Measurements from ENCODE around the gene DIAPH2. TPM values are rescaled to one million over a fixed set of nuclear protein-coding genes. Genes with fewer than 3 reads are reported as not detected.

Gene DIAPH2
- polyA plus RNA-seq (ENCODE audit: insufficient read length in 3 of 3), result 1 to 10 TPM; 6.9 to 7.0 (median 6.9) TPM
- long read RNA-seq, donor 1, result 0 reads
- long read RNA-seq, donor 2, partial matches to known transcripts, result 0 of 1 reads
- long read RNA-seq, donor 2, other reads (novel, unspliced or antisense), result 0 of 1 reads
- long read RNA-seq, donor 3, result 0 reads
- long read RNA-seq, donor 4, result 0 reads
- long read RNA-seq, donor 5, result 0 reads
- long read RNA-seq, donor 6, result 0 reads
- long read RNA-seq, donor 7, result 0 reads
- long read RNA-seq, donor 8, result 0 reads
- long read RNA-seq, donor 9, result 0 reads
- long read RNA-seq, donor 10, result 0 reads
- long read RNA-seq, donor 11, result 0 reads
- long read RNA-seq, donor 12, result 0 reads
- long read RNA-seq, donor 13, partial matches to known transcripts, result 0 of 1 reads
- long read RNA-seq, donor 13, other reads (novel, unspliced or antisense), result 0 of 1 reads
- long read RNA-seq, donor 14, result 0 reads
- long read RNA-seq, donor 15, result 0 reads
- long read RNA-seq, donor 16, result 0 reads

DNA sequence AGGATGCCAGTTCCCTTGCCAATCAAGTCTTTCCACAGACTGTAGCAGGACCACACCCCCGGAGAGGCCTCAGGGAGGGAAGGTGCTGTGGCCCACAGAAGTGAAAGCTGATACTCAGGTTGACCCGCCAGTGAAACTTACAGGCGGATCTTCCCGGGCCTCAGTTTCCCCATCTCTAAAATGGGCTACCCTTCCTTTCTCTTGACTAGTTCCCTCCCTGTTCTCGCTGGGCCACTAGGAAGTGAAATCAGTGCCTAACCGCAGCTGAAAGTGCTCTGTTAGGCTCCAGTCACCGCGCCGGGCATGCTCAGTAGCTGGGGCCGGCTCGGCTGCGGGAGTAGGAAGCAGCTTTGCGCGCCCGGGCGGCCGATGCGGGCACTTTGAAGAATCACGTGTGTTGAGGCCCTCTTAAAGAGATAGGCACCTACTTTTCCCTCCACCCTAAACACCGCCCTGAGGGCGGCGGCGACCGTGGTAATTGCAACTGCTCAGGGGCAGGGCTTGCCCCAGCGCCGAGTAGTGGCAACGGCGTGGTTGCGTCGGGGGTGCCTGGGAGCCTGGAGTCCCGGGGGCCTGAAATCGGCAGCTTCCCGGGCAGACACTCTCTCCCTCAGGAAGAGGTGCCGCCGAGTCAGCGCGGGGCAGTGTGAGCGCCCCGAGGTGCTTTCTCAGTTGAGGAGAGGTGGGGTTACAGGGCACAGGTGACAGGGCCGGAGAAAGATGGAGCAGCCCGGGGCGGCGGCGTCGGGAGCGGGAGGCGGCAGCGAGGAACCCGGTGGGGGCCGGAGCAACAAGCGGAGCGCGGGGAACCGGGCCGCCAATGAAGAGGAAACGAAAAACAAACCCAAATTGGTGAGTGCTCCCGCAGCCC is at the start of gene DIAPH2:
Gene DIAPH2 (plus strand): TSS at position 504 of the 871 bp plus-strand sequence.
- peak; percentile 36 for DNase-seq

GRCh38 chrX:96650023-96650422 is 34.6 kb upstream of the DIAPH2 start:
- no peak for DNase-seq

GRCh38 chrX:96655947-96656623 is 28.6 kb upstream of the DIAPH2 start:
- DNase-seq, result no peak

GRCh38 chrX:96682516-96682915 is 2.1 kb upstream of the DIAPH2 start:
- no peak for DNase-seq

GRCh38 chrX:96683997-96684338 is 674 bp upstream of the DIAPH2 start:
- DNase-seq, result no peak

GRCh38 chrX:96685210-96686099 is 813 bp downstream of the DIAPH2 start:
- peak; percentile 36 for DNase-seq

DNA sequence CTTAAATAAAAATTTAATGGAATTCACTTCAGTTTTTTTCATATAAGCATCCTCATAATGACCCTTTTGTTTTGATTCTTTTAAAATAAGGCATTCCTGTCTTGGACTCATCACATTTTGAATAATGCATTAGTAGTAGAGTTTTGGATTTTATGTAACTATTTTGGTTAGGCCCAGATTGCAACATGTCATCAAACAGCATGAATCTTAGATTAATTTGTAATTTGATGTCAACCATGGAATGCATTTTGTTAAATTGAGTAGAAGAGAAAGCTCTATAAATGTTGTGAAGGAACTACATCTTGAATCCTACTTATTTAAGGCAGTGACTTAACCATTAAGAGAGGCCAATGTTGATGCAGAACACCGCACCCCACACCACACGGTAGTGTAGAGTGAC is 3.1 kb downstream of the DIAPH2 start:
- no peak for DNase-seq

GRCh38 chrX:96688789-96689188 is 4.1 kb downstream of the DIAPH2 start:
- DNase-seq, result no peak

- DNase-seq, result no peak
Observed at GRCh38 chrX:96689991-96690390, 5.3 kb downstream of the DIAPH2 start.

GRCh38 chrX:96692454-96692853 is 7.8 kb downstream of the DIAPH2 start:
- DNase-seq, result no peak

GRCh38 chrX:96692890-96693289 is 8.2 kb downstream of the DIAPH2 start:
- DNase-seq, result no peak

GRCh38 chrX:96693407-96693806 is 8.8 kb downstream of the DIAPH2 start:
- no peak for DNase-seq

DNA sequence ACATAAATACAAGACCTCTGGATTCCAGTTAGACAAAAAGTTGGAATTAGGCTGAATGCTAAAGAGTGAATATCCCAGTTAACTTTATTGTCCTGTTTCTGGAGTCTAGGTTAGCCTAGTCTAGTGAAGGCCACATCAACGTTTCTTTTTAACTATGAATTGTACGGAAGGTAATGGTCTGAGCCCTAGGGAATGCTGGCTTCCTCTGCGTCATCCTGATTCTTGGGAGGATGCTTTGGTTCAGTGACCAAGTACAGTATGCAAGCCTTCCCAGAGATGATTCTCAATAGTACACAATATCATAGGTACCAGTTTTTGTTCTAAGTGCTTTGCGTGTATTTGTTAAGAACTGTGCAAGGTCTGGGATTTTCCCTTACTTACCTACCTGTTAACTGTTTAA is 11.8 kb downstream of the DIAPH2 start:
- DNase-seq, result no peak

DNA sequence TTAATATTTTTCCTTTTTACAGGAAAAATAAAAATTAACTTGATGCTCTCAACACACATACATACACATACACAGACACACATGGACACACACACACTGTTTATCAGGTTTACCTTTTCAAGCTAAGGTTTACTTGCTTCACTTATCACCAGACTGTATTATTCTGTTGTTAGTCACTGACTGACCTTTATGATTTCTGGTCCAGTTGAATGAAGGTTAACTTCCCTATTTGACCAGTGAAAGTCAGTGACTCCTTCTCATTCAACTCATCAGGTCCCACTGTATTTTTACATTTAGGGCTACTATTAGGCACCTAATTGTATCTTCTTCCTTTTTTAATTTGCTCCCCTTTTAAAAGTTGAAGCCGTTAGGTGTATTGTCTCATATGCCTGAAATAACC is 16.0 kb downstream of the DIAPH2 start:
- DNase-seq, result no peak

GRCh38 chrX:96703379-96703778 is 18.7 kb downstream of the DIAPH2 start:
- no peak for DNase-seq

DNA sequence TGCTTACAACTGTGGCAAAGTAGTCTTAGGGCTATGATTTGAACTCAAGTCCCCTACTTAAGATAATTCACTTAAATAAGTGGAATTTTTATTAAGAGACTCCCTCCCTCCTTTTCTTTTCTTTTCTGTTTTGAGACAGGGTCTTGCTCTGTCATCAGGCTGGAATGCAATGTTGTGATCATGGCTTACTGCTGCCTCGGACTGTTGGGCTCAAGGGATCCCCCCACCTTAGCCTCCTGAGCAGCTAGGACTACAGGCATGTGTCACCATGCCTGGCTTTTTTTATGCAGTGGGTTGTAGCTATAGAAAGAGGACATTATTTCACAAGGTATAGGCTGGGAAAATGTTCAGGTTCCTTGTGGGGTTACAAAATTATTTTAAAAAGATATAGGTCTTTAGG is 19.2 kb downstream of the DIAPH2 start:
- DNase-seq, result no peak

DNA sequence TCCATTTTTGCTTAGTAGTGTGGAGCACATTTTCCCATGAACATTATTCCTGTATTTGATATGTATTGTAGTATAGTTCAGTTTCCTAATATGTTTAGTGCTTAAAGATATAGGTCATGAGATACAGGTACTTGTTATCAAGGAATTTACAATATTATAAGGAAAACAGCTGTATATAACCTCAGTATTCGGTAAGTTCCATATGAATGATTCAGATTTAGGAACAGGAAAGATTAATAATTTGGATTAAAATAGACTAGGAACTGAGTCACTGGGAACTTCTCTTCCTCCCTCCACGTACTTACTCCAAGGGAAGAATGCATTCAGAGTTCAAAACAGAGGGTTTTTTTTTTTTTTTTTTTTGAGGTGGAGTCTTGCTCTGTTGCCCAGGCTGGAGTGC is 20.0 kb downstream of the DIAPH2 start:
- DNase-seq, result no peak

GRCh38 chrX:96705905-96706304 is 21.3 kb downstream of the DIAPH2 start:
- no peak for DNase-seq

DNA sequence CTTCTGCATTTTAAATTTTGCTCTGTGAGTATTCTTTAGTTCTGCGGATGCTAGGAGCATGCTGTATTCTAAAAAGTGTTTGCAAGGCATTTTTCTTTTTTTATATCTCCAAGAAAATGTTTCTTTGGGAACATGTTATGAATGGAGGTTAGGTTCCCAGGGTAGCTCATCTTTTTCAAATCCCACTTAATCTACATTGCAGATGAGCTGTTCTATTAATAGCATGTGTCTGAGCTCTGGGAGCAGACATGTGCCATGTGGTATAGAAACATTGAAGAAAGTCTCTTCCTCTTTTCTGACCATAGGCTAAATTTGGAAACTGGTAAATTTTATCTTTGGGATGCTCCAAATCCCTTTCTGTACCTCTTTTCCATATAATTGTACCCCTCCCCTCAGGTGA is 23.2 kb downstream of the DIAPH2 start:
- no peak for DNase-seq

- no peak for DNase-seq
Observed at GRCh38 chrX:96710031-96710430, 25.4 kb downstream of the DIAPH2 start.

- DNase-seq, result no peak
Observed at GRCh38 chrX:96713303-96713702, 28.7 kb downstream of the DIAPH2 start.
